HepG2 (cell line): ENCODE measurements around the gene TTC1. TPM values are rescaled to one million over a fixed set of nuclear protein-coding genes. Genes with fewer than 3 reads are reported as not detected.

ENCODE experiments used
- ATAC-seq: fragments of 200-7000 bp; cut with Tn5 transposase; 3 replicates; pipeline ENCODE4 v1.9.1; 2020; ENCODE audit warnings: mild to moderate bottlenecking, moderate library complexity
- BruUV-seq: library from RNA; stranded (reverse); fragments of 400-500 nt; replicated peaks from 2 replicates; lab custom pipeline; 2021; lab: Mats Ljungman, UMichigan
- CTCF ChIA-PET: fragments of 300-600 bp; formaldehyde crosslinking; extraction: SDS; loops from one replicate; lab custom pipeline; 2021; ENCODE audit warnings: low total read pairs, inconsistent platforms, low intra/inter-chr PET ratio; lab: Yijun Ruan, JAX
- POLR2A ChIA-PET: fragments of 350-600 bp; sonication (Branson Sonifier 250); formaldehyde crosslinking; loops from one replicate; lab custom pipeline; 2020; ENCODE audit warnings: antibody characterized with exemption, inconsistent platforms; lab: Yijun Ruan, JAX
- DNase-seq: peaks from one replicate; pipeline ENCODE4 v3.0.0-alpha.2; 2015; ENCODE audit warnings: low spot score
- FAIRE-seq: peaks from 3 replicates; lab custom pipeline; 2011; peaks lifted over from hg19 to GRCh38; lab: Jason Lieb, UNC
- H2AFZ ChIP-seq: one replicate; pipeline ENCODE4 v1.6.1; 2011; ENCODE audit warnings: low read length, inconsistent platforms
- H3K27ac ChIP-seq: fragments of 300-600 bp; 3 replicates; pipeline ENCODE4 v1.8.0; 2011; ENCODE audit warnings: mixed run types, mild to moderate bottlenecking, mixed read lengths, low read length, inconsistent platforms; ENCODE audit not compliant: insufficient read depth; ENCODE audit errors: extremely low read length
- H3K27me3 ChIP-seq, 2 experiments: fragments of 200-600 bp in 1 of 2; 2 replicates in 1 of 2; 3 replicates in 1 of 2; pipeline versions ENCODE4 v1.6.0 to v1.8.0; 2011; ENCODE audit warnings: low read length in 2 of 2, mild to moderate bottlenecking in 2 of 2, moderate library complexity in 2 of 2, inconsistent platforms in 1 of 2; ENCODE audit not compliant: insufficient read depth in 2 of 2, control insufficient read depth in 1 of 2
- H3K36me3 ChIP-seq, 2 experiments: fragments of 200-600 bp in 1 of 2; replicated peaks in 1 of 2; 2 replicates in 1 of 2; 3 replicates in 1 of 2; pipeline versions ENCODE4 v1.5.1 to v1.8.0; 2011; ENCODE audit warnings: low read length in 2 of 2, inconsistent platforms in 1 of 2; ENCODE audit not compliant: insufficient read depth in 2 of 2, control insufficient read depth in 1 of 2
- H3K4me1 ChIP-seq: 2 replicates; pipeline ENCODE4 v1.5.1; 2012; ENCODE audit warnings: low read length, inconsistent platforms; ENCODE audit not compliant: insufficient read depth
- H3K4me2 ChIP-seq: 2 replicates; pipeline ENCODE4 v1.6.0; 2011; ENCODE audit warnings: low read depth, low read length, inconsistent platforms
- H3K4me3 ChIP-seq, 3 experiments: fragments of 200-600 bp in 1 of 3; sonication (generic), shearing (Covaris generic) in 1 of 3; replicated peaks in 1 of 3; 2 replicates each; pipeline ENCODE4 v1.5.1; 2011 to 2016; ENCODE audit warnings: low read length in 3 of 3, inconsistent platforms in 2 of 3, low read depth in 2 of 3, mild to moderate bottlenecking in 2 of 3, control low read depth in 1 of 3, mixed read lengths in 1 of 3; ENCODE audit not compliant: insufficient read depth in 1 of 3
- H3K79me2 ChIP-seq: one replicate; pipeline ENCODE4 v1.6.1; 2011; ENCODE audit warnings: low read length, inconsistent platforms; ENCODE audit not compliant: insufficient read depth
- H3K9ac ChIP-seq: 2 replicates; pipeline ENCODE4 v1.6.0; 2011; ENCODE audit warnings: mild to moderate bottlenecking, low read depth, low read length, inconsistent platforms; ENCODE audit not compliant: insufficient read depth
- H3K9me3 ChIP-seq: 2 replicates; pipeline ENCODE4 v1.5.1; 2012; ENCODE audit warnings: mild to moderate bottlenecking, low read length
- H4K20me1 ChIP-seq: 2 replicates; pipeline ENCODE4 v1.6.0; 2011; ENCODE audit warnings: inconsistent platforms, mild to moderate bottlenecking, low read length, moderate library complexity; ENCODE audit not compliant: insufficient read depth
- DBP ChIP-seq: sonication (generic); formaldehyde crosslinking; IDR thresholded peaks from 2 replicates; pipeline ENCODE4 v1.4.0; 2020; ENCODE audit warnings: missing genetic modification reagents; ENCODE audit errors: not compliant biosample characterization
- HDAC1 ChIP-seq: sonication (generic); formaldehyde crosslinking; IDR thresholded peaks from 2 replicates; pipeline ENCODE4 v1.5.1; 2020; ENCODE audit warnings: mild to moderate bottlenecking, missing genetic modification reagents
- MIXL1 ChIP-seq: IDR thresholded peaks from 2 replicates; pipeline ENCODE4 v1.6.1; 2016
- MLLT10 ChIP-seq: sonication (generic); formaldehyde crosslinking; IDR thresholded peaks from 2 replicates; pipeline ENCODE4 v1.4.0; 2020; ENCODE audit warnings: missing genetic modification reagents
- MTA1 ChIP-seq: sonication (generic); formaldehyde crosslinking; IDR thresholded peaks from 2 replicates; pipeline ENCODE4 v1.4.0; 2020; ENCODE audit warnings: missing genetic modification reagents, mild to moderate bottlenecking, borderline replicate concordance
- NFE2L2 ChIP-seq: fragments of 150-350 bp; IDR thresholded peaks from 2 replicates; pipeline ENCODE4 v1.6.1; 2014; ENCODE audit warnings: low read length
- NFKB2 ChIP-seq: sonication (generic); formaldehyde crosslinking; IDR thresholded peaks from 2 replicates; pipeline ENCODE4 v1.4.0; 2020; ENCODE audit warnings: missing genetic modification reagents, borderline replicate concordance
- NKX3-1 ChIP-seq: sonication (generic); formaldehyde crosslinking; IDR thresholded peaks from 2 replicates; pipeline ENCODE4 v1.5.0; 2020; ENCODE audit warnings: missing genetic modification reagents
- SMARCE1 ChIP-seq: fragments of 450-650 bp; IDR thresholded peaks from 2 replicates; pipeline ENCODE4 v1.6.1; 2017; ENCODE audit warnings: borderline replicate concordance
- TEAD2 ChIP-seq: sonication (generic); formaldehyde crosslinking; IDR thresholded peaks from 2 replicates; pipeline ENCODE4 v1.9.0; 2021; ENCODE audit warnings: missing genetic modification reagents
- TFAP4 ChIP-seq: sonication (generic); IDR thresholded peaks from 2 replicates; pipeline ENCODE4 v1.6.1; 2016; ENCODE audit warnings: low read depth, borderline replicate concordance
- ZNF17 ChIP-seq: sonication (generic); formaldehyde crosslinking; IDR thresholded peaks from 2 replicates; pipeline ENCODE4 v1.5.0; 2020; ENCODE audit warnings: mild to moderate bottlenecking, missing genetic modification reagents
- ZNF619 ChIP-seq: sonication (generic); formaldehyde crosslinking; IDR thresholded peaks from 2 replicates; pipeline ENCODE4 v1.4.0; 2020; ENCODE audit warnings: mild to moderate bottlenecking, missing genetic modification reagents
- ZNF724P ChIP-seq: sonication (generic); formaldehyde crosslinking; IDR thresholded peaks from 2 replicates; pipeline ENCODE4 v1.8.0; 2022; ENCODE audit warnings: missing genetic modification reagents, borderline replicate concordance
- WGBS: methylation state at CpG from one replicate; pipeline ENCODE4 v1.1.6; 2017; ENCODE audit warnings: low lambda C conversion rate; 5-methylcytosine and 5-hydroxymethylcytosine counted together
- in situ Hi-C: cut with HindIII; loops from 2 replicates; pipeline ENCODE4 v1.10.0; 2017; ENCODE audit warnings: low pct_unique_long_range_greater_than_20kb; ENCODE audit not compliant: extremely low pct_ligation_motif_present
- intact Hi-C: fragments of 100-400 bp; cut with micrococcal nuclease; formaldehyde crosslinking; loops from one replicate; pipeline ENCODE4 v1.10.0; 2022; ENCODE audit not compliant: unreplicated experiment
- polyA plus RNA-seq, 8 experiments: library from polyadenylated mRNA; depleted of rRNA in 3 of 8; stranded (reverse) in 7 of 8; unstranded in 1 of 8; fragments of >200 nt; fragmentation: Illumina TruSeq in 4 of 8; extraction: Trizol in 4 of 8; gene quantifications; 2 replicates each; pipeline versions ENCODE4 v1.2.1 to v1.2.3, GENCODE V29; 2011 to 2016; ENCODE audit warnings: low read depth in 4 of 8, missing spikeins in 1 of 8, mixed read lengths in 1 of 8; ENCODE audit not compliant: insufficient read depth in 1 of 8
- total RNA-seq, 5 experiments: library from RNA; depleted of rRNA; stranded (reverse); fragments of >200 nt; fragmentation: Illumina TruSeq; extraction: Trizol; gene quantifications; 2 replicates each; pipeline ENCODE4 v1.2.3, GENCODE V29; 2016; ENCODE audit warnings: low read depth in 1 of 5
- TF ChIP-seq, protein P1 (sequence below): IDR thresholded peaks from 2 replicates; pipeline ENCODE4 v1.4.0; 2020; ENCODE audit warnings: mild to moderate bottlenecking, missing genetic modification reagents
- TF ChIP-seq, protein P2 (sequence below): sonication (generic); formaldehyde crosslinking; IDR thresholded peaks from 2 replicates; pipeline ENCODE4 v1.4.0; 2020; ENCODE audit warnings: missing genetic modification reagents

TTC1 gene
- total and polyA plus RNA-seq, 2 of the 13 experiments (the other 11 are each of a cell fraction or from before 2014, with no cell fraction given) = 16.1 to 72.1 TPM

DNA sequence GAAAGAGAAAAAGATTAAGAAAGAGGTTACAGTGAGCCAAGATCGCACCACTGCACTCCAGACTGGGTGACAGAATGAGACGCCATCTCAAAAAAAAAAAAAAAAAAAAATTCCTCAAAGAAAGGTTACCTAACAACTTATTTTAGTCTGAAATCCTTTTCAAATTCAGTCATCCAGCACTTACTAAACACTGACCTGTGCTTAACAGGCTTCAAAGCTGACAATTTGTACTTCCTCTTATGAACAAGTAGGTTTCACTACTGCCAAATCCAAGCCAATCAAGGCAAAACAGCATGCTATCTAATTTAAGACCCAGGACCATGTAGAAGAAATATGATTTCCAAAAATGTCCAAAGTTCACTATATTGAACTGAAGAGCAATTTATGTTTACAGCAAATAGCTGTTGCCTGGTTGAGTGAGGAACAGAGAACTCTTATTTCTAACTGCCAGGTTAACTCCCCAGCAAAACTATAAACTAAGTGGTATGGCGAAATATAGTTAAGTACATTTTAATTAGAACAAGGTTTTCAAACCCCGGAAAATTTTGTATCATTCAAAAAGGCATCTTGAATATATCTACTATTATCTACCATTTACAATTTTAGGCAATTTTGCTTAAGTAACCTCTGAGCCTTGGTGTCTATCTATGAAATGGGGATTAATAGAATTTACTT, 96.9 kb downstream of the TTC1 start (continued):
- no peak for TF ChIP-seq ZNF619 (CRISPR knock-in tag)
- no peak for TF ChIP-seq HDAC1 (CRISPR knock-in tag)

GRCh38 chr5:160108124-160108523, 99.2 kb downstream of the TTC1 start:
- Histone ChIP-seq H3K9me3 (no peaks in the 10 kb centered on the region), H3K27me3 (no peaks in the 10 kb centered on the region), H3K4me3 (no peak overlapping the region), H4K20me1 (no peaks in the 10 kb centered on the region; the same call in 1 of the 2 replicates), H3K36me3 (peaks cover 1 to 16% of the 10 kb centered on the region in 2 experiments; a peak in 3 of 5 replicates), H3K27ac (no peak overlapping the region), H3K9ac (no peak overlapping the region), H3K4me2 (no peak overlapping the region), H3K79me2 (peaks cover 7% of the 10 kb centered on the region), H2AFZ (no peak overlapping the region), H3K4me1 (no peaks in the 10 kb centered on the region)
- CTCF ChIA-PET = no interaction called here
- intact Hi-C loops (no loop called here), in situ Hi-C loops (no loop called here)
- POLR2A ChIA-PET = no interaction called here
- no TSS peak for BruUV-seq
- 98% methylated on average over 2 of the region's 2 CpGs for WGBS
- FAIRE-seq (no peak), DNase-seq (no peak), ATAC-seq (no peak)
- TF ChIP-seq, protein P1, sequence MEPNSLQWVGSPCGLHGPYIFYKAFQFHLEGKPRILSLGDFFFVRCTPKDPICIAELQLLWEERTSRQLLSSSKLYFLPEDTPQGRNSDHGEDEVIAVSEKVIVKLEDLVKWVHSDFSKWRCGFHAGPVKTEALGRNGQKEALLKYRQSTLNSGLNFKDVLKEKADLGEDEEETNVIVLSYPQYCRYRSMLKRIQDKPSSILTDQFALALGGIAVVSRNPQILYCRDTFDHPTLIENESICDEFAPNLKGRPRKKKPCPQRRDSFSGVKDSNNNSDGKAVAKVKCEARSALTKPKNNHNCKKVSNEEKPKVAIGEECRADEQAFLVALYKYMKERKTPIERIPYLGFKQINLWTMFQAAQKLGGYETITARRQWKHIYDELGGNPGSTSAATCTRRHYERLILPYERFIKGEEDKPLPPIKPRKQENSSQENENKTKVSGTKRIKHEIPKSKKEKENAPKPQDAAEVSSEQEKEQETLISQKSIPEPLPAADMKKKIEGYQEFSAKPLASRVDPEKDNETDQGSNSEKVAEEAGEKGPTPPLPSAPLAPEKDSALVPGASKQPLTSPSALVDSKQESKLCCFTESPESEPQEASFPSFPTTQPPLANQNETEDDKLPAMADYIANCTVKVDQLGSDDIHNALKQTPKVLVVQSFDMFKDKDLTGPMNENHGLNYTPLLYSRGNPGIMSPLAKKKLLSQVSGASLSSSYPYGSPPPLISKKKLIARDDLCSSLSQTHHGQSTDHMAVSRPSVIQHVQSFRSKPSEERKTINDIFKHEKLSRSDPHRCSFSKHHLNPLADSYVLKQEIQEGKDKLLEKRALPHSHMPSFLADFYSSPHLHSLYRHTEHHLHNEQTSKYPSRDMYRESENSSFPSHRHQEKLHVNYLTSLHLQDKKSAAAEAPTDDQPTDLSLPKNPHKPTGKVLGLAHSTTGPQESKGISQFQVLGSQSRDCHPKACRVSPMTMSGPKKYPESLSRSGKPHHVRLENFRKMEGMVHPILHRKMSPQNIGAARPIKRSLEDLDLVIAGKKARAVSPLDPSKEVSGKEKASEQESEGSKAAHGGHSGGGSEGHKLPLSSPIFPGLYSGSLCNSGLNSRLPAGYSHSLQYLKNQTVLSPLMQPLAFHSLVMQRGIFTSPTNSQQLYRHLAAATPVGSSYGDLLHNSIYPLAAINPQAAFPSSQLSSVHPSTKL = no peak
- TF ChIP-seq, protein P2, sequence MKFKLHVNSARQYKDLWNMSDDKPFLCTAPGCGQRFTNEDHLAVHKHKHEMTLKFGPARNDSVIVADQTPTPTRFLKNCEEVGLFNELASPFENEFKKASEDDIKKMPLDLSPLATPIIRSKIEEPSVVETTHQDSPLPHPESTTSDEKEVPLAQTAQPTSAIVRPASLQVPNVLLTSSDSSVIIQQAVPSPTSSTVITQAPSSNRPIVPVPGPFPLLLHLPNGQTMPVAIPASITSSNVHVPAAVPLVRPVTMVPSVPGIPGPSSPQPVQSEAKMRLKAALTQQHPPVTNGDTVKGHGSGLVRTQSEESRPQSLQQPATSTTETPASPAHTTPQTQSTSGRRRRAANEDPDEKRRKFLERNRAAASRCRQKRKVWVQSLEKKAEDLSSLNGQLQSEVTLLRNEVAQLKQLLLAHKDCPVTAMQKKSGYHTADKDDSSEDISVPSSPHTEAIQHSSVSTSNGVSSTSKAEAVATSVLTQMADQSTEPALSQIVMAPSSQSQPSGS (CRISPR knock-in tag) = no peak
- TF ChIP-seq SMARCE1 = no peak
- TF ChIP-seq MIXL1 = no peak
- no peak for TF ChIP-seq ZNF17 (CRISPR knock-in tag)
- no peak for TF ChIP-seq NFKB2 (CRISPR knock-in tag)
- TF ChIP-seq NFE2L2 = no peak
- no peak for TF ChIP-seq TEAD2 (CRISPR knock-in tag)
- no peak for TF ChIP-seq DBP (CRISPR knock-in tag)
- no peak for TF ChIP-seq TFAP4
- no peak for TF ChIP-seq MLLT10 (CRISPR knock-in tag)
- no peak for TF ChIP-seq ZNF724P (CRISPR knock-in tag)
- no peak for TF ChIP-seq MTA1 (CRISPR knock-in tag)
- TF ChIP-seq NKX3-1 (CRISPR knock-in tag) = no peak
